HG03442 (cell line): ENCODE data around the gene CPVL.

ENCODE experiments used
- ATAC-seq: cut with Tn5 transposase; IDR thresholded peaks from one replicate; pipeline ENCODE4 v1.9.1; 2021; ENCODE audit warnings: mild to moderate bottlenecking, moderate library complexity; ENCODE audit not compliant: unreplicated experiment

Gene CPVL

DNA sequence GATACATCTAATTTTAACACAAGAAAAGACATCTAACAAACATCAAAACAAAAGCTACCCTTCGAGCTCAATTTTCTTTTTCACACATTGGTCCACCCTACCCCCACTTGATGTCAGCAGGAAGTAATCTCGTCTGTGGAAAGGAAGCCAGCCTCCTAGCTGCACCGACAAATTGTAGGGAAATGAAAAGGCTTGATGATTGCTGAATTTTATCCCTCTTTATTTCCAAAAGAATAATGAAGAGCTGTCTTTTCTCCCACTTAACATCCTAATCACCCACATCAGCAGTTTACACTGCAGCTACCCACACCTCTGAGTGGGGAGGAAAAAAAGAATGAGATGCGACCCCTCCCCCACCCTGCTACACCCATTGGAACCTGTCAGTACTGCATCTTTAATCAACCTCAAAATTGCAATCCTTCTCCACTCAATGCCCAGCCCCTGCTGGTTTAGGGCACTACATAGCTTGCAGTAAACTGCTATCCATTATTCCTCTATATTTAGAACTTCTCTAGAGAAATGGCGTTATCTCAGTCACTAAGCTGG is 10.6 kb upstream of the CPVL start:
- ATAC-seq, result no peak

- ATAC-seq, result no peak
These were observed 7.7 kb upstream of the CPVL start for GRCh38 chr7:29154076-29154475.

DNA sequence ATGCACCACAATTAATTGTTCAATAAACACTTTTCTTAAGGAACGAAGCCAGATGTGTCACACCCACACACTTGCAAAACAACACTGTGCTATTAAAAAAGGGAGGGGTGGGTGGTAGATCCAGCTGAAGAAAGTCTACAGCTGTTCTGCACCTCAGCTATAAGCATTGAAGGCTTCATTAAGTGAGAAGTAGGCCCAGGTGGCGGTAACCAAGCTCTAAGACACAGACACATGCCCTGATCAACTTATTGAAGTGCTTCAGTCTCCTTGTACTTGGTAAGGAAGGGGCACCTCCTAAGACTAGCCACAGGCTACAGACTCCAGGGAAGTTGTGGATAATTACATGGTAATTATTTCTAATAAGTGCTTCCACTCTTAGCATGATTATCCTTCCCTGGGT is 4.5 kb upstream of the CPVL start:
- no peak for ATAC-seq

GRCh38 chr7:29149036-29149435 is 2.7 kb upstream of the CPVL start:
- ATAC-seq, result no peak

DNA sequence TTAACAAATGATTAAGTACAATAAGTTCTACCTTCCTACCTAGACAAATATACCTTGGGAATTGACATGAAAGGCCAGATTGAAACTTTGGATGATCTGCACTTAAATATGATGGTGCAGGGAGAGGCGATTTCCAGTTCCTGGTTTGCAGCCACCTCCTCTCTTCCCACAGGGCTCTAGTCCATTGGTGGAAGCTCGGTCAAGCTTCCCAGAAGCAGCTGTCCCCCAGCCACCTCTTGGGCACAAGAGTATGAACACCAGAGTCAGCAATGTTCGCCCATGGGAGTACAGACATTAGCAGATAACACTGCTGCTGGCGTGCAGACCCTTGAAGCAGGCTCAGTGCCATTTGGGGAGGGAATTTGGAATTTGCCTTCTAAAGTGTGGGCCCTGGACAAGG is 1.5 kb upstream of the CPVL start:
- ATAC-seq, result no peak

GRCh38 chr7:29146888-29147609 is 712 bp upstream of the CPVL start:
- no peak for ATAC-seq

GRCh38 chr7:29145553-29146056 is 732 bp downstream of the CPVL start:
- ATAC-seq, result no peak

DNA sequence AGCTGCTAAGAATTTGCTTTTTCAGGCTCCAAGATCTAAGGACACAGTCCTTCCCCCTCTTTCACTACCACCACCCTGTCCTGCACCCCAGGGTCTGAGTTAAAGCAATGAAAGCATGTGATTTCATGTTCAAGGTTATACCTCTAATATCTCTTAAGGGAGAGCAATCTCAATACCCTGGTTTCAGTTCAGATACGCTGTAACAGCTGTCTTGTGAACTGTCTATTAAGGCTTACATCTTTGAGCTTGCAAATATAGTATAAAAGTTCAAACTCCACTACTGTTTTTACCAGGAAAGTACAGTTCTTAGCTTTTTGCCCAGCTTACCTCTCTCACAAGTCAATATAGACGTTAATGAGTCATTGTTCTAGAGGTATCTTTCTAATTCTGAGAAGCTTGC is 2.6 kb downstream of the CPVL start:
- ATAC-seq, result no peak

DNA sequence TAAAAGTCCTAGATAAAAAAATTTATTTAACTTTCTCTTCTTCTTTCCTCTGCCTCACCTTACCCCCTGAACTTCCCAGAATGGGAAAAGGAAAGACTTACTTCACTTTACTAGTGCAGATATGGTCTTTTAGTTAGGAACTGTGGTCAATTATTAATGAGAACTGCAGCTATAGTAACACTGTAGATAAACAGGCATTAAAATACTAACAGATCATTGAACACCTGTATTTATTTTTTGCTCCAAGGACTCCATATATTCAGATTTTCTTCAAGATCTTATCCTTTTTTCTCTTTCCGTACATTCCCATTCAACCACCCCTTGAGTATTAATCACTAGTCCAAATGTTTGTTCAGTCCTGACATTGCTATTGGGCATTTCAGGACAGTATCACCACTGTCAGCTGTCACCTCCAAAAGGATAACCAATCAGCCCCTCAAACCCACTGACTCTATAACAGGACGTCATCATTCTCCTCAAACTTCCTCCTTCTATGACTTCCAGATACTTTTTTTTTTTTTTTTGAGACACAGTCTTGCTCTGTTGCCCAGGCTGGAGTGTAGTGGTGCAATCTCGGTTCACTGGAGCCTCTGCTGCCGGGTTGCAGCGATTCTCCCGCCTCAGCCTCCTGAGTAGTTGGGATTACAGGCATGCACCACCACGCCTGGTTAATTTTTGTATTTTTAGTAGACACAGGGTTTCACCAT is 4.2 kb downstream of the CPVL start:
- no peak for ATAC-seq

DNA sequence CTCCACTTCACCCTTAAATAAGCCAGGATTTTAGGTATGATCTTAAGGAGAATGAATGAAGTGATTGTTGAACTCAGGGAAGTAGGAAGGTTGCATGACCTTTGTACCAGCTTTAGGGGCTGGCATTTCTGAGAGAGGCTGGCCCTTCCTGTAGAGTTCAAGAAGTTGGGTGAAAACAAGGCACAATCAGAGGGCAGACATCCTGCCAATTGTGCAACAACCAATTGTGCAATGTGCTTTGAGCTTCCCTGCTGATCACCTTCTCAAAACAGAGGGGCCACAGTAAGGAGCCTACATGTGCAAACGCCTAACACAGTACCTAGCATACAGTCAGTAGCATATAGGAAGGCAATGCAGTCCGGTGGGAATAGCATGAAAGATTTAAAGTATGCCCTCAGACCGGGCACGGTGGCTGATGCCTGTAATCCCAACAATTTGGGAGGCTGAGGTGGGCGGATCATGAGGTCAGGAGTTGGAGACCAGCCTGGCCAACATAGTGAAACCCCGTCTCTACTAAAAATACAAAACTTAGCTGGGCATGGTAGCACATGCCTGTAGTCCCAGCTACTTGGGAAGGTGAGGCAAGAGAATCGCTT is 5.4 kb downstream of the CPVL start:
- no peak for ATAC-seq

DNA sequence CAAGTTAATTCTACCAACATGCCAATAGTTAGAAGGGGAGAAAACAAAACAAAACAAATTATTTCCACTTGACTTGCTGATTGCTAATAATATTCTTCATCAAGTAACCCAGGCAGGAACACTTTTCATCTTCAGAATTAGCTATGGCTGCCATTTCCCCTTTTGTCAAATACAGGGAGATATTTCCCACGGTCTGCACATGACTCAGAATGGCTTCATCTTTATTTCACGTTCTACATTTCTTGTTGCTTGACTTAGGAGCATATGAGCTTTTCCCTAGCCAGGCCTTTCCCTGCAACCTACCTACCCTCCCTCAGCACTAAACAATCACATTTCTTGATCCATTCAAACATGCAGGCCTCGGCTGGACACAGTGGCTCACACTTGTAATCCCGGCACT is 6.5 kb downstream of the CPVL start:
- ATAC-seq, result no peak

GRCh38 chr7:29139191-29139590 is 7.1 kb downstream of the CPVL start:
- ATAC-seq, result no peak

- ATAC-seq, result no peak
These were observed 7.7 kb downstream of the CPVL start for GRCh38 chr7:29138588-29138987.

GRCh38 chr7:29135846-29136245 is 10.5 kb downstream of the CPVL start:
- ATAC-seq, result no peak

DNA sequence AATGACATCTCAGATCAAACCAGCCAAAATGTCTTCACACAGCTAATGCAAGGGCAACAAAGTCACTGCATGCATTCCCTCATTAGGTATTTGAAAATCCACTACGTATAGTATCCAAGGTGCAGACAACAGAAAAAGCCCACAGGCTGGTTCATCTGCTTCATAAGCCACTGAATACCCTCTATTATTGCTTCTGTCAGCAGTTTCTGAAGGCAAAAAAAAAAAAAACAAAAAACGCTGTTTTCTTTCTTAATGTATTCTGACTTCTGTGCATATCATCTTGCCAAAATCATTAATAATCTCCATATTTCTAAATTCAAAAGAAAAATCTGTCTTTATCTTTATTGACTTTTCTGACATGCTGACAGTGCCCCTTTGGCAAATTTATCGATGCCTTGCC is 13.4 kb downstream of the CPVL start:
- ATAC-seq, result no peak

GRCh38 chr7:29131678-29132077 is 14.7 kb downstream of the CPVL start:
- ATAC-seq, result no peak

DNA sequence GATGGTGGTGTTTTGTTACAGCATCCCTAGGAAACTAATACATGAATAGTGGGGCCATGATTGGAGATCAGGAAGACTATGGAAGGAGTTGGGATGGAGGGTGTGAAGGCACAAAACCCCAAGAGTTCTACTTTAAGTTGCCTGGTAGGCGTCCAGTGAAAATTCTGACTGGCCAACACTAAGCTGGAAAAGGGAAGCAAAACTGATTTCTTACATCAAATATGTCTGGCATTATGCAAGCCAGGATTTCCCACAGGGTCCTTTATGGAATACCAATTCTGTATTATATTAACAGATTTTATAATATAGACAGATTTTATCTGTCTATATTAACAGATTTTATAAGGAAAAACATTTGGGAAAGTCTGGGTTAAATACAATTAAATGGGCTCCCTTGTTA is 16.2 kb downstream of the CPVL start:
- no peak for ATAC-seq

DNA sequence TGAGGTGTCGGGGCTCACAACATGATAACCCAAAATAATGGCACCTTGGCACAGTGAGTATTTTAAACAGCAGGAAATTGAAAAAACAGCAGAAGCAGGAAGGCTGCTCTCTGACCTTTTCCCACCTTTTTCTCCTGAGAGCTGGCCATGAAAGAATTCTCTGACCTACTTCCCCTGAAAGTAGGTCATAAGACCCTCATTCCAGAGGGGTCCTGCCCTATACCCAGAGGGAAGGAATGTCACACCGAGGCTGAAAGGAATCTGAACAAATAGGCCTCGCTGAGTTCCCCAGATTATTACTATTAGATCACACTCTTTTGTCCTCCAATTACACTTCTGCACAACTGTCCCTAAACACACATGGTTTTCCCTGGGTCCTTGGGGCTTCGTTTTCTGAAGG is 18.8 kb downstream of the CPVL start:
- no peak for ATAC-seq

GRCh38 chr7:29126804-29127203 is 19.5 kb downstream of the CPVL start:
- ATAC-seq, result no peak

GRCh38 chr7:29123626-29124190 is 22.6 kb downstream of the CPVL start:
- no peak for ATAC-seq

GRCh38 chr7:29122759-29123158 is 23.6 kb downstream of the CPVL start:
- no peak for ATAC-seq

DNA sequence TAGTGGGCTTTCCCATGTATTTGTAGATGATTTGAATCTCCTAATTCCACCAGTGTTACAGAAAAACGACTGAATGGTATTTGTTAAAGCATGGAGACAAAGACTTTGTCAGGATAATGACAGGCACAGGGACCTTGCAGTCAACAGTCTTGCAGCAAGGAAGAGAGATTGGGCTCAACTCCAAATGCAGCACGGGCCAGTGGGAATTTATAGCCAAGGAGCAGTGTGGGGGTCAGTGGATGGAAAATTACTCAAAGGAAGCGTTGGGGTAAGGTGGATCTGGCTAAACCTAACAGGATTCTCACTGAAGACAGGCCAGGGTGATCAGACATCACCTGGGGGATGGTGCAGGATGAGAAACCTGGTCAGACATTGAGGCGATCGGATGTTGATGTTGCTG is 24.3 kb downstream of the CPVL start:
- ATAC-seq, result no peak
